ENCODE results near the gene CDK17. TPM values are rescaled to one million over a fixed set of nuclear protein-coding genes. Genes with fewer than 3 reads are reported as not detected.
A peak's percentile ranks its signal among the peaks of the same experiment; 100 is the strongest.

CDK17 gene
- total and polyA plus RNA-seq, 9 of the 15 experiments (the other 6 are each of a cell fraction or from before 2014, with no cell fraction given): 4.8 to 39.3 (median 21.6) TPM

DNA sequence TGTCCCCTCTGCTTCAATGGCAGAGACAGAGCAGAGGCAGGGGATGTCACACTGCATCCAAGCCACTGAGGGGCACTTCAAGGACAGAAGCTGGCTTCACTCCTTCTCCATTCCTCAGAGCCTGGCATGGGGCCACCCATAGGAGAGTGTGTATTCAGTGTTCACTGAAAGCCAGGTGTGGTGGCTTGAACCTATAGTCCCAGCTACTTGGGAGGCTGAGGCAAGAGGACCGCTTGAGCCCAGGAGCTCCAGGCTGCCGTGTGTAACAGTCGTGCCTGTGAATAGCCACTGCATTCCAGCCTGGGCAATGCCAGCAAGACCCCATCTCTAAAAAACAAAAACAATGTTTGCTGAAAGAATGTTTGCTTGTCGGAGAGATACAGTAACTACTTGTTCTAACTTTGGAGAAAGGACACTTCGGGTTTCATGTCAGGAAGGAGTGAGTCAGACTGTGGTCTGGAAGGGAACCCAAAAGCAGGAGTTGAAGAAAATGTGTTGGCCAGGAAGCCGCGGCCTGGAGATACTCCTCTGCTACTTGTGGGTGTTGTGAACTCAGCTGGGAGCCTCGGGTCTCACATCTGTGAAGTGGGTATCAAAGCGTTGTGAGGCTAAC lies 162.7 kb downstream of the CDK17 start:
- H4K20me1 ChIP-seq (replicated peaks; ENCODE audit: control insufficient read depth, insufficient read depth, low read length): no peaks in the 10 kb centered on the region
- ATAC-seq: no peak; the same call in 2 of the 3 replicates
- ChIA-PET POLR2A (no interaction called here), CTCF (ENCODE audit: low intra/inter-chr PET ratio) (no interaction called here)
- BruUV-seq (replicated peaks): no TSS peak
- 32% methylated on average over 9 of the region's 9 CpGs for WGBS (ENCODE audit: insufficient coverage, low coverage, missing lambda C conversion rate)
- TF ChIP-seq FOSL1 (tag; conservative IDR thresholded peaks at IDR 0.05) (peak; percentile 80), CCNT2 (IDR thresholded peaks at IDR 0.05; ENCODE audit: borderline replicate concordance, extremely low read depth, insufficient read length, low read depth, low read length) (no peak), SRSF1 (IDR thresholded peaks at IDR 0.05; ENCODE audit: low read depth, low read length) (no peak), SPI1 (IDR thresholded peaks at IDR 0.05; ENCODE audit: borderline replicate concordance, low read depth, low read length) (no peak)
- TF ChIP-seq, protein P1, sequence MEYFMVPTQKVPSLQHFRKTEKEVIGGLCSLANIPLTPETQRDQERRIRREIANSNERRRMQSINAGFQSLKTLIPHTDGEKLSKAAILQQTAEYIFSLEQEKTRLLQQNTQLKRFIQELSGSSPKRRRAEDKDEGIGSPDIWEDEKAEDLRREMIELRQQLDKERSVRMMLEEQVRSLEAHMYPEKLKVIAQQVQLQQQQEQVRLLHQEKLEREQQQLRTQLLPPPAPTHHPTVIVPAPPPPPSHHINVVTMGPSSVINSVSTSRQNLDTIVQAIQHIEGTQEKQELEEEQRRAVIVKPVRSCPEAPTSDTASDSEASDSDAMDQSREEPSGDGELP (CRISPR knock-in tag; IDR thresholded peaks at IDR 0.05; ENCODE audit: borderline replicate concordance): 0 out of 2 replicates have a peak, but pooled peaks have one; percentile 35
- TF ChIP-seq, protein P2, sequence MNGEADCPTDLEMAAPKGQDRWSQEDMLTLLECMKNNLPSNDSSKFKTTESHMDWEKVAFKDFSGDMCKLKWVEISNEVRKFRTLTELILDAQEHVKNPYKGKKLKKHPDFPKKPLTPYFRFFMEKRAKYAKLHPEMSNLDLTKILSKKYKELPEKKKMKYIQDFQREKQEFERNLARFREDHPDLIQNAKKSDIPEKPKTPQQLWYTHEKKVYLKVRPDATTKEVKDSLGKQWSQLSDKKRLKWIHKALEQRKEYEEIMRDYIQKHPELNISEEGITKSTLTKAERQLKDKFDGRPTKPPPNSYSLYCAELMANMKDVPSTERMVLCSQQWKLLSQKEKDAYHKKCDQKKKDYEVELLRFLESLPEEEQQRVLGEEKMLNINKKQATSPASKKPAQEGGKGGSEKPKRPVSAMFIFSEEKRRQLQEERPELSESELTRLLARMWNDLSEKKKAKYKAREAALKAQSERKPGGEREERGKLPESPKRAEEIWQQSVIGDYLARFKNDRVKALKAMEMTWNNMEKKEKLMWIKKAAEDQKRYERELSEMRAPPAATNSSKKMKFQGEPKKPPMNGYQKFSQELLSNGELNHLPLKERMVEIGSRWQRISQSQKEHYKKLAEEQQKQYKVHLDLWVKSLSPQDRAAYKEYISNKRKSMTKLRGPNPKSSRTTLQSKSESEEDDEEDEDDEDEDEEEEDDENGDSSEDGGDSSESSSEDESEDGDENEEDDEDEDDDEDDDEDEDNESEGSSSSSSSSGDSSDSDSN (IDR thresholded peaks at IDR 0.05; ENCODE audit: borderline replicate concordance in 1 of 2, low read depth in 2 of 2, low read length in 2 of 2): no peak
- in situ Hi-C loops (cut with MboI) (no loop called here), intact Hi-C loops (cut with micrococcal nuclease) (no loop called here)
- no peaks in the 10 kb centered on the region for H3K36me3 ChIP-seq (ENCODE audit: control insufficient read depth, insufficient read depth, low read length)
- no peak overlapping the region for H3K9ac ChIP-seq (ENCODE audit: insufficient read depth in 1 of 2, low read depth in 2 of 2, low read length in 2 of 2)
- no peaks in the 10 kb centered on the region for H3K9me3 ChIP-seq (replicated peaks; ENCODE audit: control insufficient read depth, insufficient read depth, low read depth, low read length)
- no peaks in the 10 kb centered on the region for H3K79me2 ChIP-seq (ENCODE audit: control insufficient read depth, insufficient read depth, low read length)
- H3K27me3 ChIP-seq (ENCODE audit: control insufficient read depth in 2 of 2, insufficient read depth in 2 of 2, low read length in 2 of 2): no peaks in the 10 kb centered on the region; a peak in 1 of 5 replicates
- H3K9me1 ChIP-seq (ENCODE audit: control insufficient read depth, insufficient read depth, low read length): no peaks in the 10 kb centered on the region
- no peak for DNase-seq (ENCODE audit: extremely low read depth in 1 of 4, low spot score in 3 of 4)
- no peak overlapping the region for H3K27ac ChIP-seq (ENCODE audit: extremely low read depth, low read depth, low read length)
- no peak overlapping the region for H3K4me2 ChIP-seq (ENCODE audit: insufficient read depth, low read length)
- H3K4me3 ChIP-seq: no peak overlapping the region
- no peak for FAIRE-seq
- H2AFZ ChIP-seq (ENCODE audit: low read depth, low read length): no peak overlapping the region
- H3K4me1 ChIP-seq (replicated peaks in 1 of 2; ENCODE audit: control insufficient read depth in 2 of 2, insufficient read depth in 2 of 2, low read length in 2 of 2): peaks cover 6 to 11% of the 10 kb centered on the region in 2 experiments; a peak in 4 of 5 replicates

All from K562 (cell line).